SKM-1 (cell line): ENCODE results near the gene MZT2A.
"Not testable (repeated sequence)": the region's sequence is repeated elsewhere in the genome, so short reads cannot be mapped to it uniquely, and the experiment has no call there.

Experiments used
- DNase-seq: peaks from one replicate; lab custom pipeline; 2025; ENCODE audit not compliant: unreplicated experiment; lab: John Stamatoyannopoulos, UW

Gene MZT2A

DNA sequence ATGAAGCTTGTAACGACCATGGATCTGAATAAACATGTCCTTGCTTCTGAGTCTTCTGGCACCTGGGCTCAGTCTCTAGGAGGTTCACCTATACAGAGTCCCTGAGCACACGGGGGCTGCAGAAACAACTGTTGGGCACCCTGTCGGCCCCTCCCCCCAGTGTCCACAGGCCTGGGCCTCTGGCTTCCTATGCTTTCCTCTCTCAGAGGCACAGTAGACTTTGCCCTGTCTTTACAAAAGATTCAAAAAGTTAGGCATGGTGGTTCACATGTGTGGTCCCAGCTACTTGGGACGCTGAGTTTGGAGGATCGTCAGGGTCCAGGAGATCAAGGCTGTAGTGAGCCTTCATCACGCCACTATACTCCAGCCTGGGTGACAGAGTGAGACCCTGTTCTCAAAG, 29.3 kb upstream of the MZT2A start:
- not testable (repeated sequence) for DNase-seq

DNA sequence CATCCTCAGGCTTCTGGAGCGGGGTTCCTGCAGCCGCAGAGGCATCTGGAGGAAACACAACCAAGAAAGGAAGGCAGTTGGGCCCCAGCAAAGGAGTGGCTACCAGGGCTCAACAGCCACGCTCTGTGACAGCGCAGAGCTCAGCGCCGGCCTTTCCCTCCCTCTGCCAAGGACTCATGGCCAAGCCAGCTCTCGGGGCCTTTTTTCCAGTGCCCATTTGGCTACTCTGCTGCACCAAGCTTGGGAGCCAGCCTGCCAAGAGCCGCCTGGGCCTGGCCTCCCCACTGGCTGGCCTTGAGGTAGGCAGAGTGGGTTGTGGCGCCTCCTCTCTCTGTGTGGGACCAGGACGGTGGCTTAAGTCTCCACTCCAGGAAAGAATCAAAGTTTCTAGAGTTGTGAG, 28.3 kb upstream of the MZT2A start:
- DNase-seq, result no peak

DNA sequence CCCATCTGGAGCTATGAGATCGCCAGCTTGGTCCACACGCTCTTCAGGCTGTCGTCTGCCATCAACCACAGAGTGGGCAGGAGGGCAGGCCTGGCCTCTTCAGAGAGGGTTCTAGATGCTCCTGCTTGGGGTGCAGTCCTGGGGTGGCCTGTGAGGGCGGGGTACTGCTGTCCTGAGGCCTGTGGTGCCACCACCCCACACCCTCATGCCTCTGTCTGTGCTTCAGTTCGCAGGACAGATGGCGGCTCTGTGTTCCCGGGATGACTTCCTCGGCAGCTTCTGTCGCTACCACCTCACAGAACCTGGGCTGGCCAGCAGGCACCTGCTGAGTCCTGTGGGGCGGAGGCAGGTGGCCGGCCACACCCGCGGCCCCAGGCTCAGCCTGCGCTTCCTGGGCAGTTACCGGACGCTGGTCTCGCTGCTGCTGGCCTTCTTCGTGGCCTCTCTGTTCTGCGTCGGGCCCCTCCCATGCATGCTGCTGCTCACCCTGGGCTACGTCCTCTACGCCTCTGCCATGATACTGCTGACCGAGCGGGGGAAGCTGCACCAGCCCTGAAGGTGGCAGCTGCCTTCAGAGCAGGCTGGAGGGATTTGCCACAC, 27.8 kb upstream of the MZT2A start:
- not testable (repeated sequence) for DNase-seq

DNA sequence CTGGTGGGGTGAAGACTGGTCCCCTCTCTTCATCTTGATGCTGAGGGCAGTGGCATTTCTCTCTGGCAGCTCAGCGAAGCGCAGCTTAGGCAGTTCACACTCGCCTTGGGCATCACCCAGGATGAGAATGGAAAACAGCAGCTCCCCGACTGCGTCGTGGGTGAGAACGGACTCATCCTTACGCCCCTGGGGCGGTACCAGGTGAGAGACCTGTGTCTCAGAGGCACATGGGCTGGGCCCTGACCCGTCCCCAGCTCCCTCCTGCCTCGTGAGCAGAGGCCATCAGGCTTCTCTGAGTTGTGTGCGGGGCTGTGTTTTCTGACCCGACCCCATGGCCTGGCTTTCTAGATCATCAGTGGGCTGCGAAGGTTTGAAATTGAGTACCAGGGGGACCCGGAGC, 27.3 kb upstream of the MZT2A start:
- DNase-seq, result no peak

DNA sequence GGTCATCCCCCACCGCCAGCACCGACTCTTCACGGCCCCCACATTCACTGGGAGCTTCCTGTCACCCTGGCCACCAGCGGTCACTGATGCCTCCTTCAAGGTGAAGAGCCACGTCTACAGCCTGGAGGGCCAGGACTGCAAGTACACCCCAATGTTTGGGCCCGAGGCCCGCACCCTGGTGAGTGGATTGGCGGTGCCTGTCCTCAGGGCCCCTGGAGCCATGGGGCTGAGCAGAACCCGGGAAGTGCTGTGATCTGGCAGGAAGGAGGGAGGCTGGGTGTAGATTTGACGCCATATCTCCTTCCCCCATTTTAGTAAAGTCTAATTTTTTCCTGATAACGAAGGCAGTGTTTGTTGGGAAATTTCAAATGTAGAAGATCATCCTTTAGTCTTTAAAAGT, 26.3 kb upstream of the MZT2A start:
- DNase-seq, result not testable (repeated sequence)

DNA sequence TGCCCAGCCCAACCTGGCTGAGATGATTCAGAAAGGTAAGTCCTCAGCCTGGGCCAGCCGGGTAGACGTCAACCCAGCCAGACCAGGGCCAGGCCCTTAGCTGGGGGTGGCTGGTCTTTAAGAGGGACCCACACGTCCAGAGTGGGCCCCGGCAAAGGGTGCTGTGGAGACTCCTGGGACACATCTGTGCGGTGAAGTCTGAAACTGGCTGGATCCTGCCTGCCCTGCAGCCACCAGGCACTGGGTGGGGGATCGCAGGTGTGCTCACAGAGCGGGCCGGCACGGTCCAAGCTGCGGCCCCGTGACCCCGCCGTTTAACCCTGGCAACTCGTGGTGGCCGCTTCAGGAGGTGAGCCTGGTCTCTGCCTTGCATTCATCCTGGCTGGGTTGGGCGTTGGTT, 25.7 kb upstream of the MZT2A start:
- DNase-seq, result not testable (repeated sequence)

DNA sequence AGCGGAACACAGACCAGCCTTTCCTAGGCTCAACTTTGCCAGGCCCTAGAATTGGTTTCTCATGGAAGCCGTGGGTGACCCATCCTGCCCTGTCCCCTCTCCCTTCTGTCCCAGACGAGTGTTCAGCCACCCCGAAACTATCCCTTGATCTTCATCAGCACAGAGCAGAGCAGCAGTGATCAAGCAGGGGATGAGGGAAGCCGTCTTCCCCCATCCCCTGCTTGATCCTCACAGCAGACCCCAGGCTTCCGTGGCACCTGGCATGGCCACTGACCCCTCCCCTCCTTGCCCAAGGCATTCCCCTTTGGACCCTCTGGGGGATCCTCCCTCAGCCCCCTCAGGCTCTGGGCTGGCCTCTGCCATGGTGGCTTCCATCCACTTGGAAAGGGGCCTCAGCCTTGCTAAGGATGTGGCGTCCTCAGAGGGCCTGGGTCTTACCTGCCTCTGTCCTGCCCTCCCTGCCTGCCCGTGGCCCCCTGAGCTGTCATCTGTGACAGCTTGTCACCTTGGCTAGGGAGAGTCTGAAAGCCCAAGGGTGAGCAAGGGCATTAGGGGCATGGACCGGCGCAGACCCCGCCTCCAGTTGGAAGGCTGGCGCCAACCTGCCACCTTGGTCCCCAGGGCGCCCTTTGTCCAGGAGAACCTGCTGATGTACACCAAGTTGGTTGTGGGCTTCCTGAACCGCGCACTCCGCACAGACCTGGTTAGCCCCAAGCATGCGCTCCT, 25.1 kb upstream of the MZT2A start:
- no peak for DNase-seq

DNA sequence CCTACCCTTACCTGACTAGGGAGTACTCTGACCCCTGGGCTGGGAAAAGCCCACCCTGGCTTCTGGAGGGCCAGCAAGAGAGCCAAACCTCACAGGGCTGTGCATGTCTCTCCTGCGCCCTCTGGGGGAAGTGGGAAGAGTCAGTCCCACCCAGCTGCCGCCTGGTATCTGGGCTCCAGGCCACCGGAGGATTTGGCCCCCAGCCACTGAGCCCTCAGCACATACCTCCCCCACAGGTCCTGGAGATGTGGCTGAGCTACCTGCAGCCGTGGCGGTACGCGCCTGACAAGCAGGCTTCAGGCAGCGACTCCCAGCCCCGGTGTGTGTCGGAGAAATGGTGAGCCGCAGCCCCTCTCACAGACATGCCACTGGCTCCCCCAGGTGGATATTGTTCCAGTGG, 24.4 kb upstream of the MZT2A start:
- not testable (repeated sequence) for DNase-seq

DNA sequence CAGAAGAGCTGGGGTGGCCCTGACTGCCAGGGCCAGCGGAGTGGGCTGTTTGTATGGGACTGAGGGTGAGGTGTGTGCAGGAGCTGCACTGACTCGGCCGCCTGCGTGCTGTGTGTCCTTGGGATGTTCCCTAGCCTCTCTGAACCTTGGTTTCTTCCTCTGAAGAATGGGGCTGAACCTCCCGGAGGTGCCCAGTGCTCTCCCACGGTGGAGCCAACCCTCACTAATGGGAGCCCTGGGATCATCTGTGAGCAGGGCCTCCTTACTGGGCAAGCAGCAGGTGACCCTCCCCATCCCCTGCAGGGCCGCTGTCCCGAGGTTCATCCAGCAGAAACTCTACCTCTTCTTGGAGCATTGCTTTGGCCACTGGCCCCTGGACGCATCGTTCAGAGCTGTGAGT, 23.8 kb upstream of the MZT2A start:
- DNase-seq, result no peak

DNA sequence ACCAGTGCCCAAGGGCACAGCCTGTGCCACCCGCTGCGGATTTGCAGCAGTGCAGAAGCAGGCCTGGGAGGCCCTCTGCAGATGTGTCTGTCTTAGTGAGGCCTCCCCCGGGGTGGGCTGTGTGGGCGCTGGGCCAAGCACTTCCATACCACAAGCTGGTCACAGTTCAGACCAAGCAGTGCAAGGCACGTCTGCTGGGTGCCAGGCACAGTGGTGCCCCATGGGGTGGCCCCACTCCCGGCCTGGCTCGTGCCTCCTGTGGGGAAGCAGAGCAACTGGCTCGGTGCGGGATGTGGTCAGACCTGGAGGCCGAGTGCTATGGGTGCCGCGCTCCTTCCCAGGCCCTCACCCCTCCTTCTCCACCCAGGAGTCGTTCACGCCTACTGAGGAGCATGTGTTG, 23.0 kb upstream of the MZT2A start:
- DNase-seq, result not testable (repeated sequence)

DNA sequence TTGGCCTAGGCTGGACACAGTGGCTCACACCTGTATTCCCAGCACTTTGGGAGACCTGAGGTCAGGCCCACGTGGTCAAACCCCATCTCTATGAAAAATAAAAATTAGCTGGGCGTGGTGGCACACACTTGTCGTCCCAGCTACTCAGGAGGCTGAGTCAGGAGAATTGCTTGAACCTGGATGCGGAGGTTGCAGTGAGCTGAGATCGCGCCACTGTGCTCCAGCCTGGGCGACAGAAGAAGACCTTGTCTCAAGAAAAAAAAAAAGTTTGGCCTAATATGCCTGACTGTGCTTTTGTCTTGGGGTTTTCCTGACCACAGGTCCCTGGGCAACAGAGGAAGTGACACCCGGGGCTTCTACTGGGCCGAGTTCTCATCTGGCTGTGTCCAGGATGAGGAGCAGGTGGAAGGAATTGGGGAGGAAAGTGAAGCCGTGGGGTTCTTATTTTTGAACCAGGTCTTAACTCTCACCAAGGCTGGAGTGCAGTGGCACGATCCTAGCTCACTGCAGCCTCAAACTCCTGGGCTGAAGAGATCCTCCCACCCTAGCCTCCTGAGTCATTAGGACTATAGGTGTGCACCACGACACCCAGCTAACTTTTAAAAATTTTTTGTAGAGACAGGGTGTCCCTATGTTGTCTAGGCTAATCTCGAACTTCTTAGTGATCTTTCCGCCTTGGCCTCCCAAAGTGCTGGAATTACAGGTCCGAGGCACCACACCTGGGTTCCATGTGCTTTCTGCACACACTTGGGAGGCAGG, 22.4 kb upstream of the MZT2A start:
- DNase-seq, result not testable (repeated sequence)

DNA sequence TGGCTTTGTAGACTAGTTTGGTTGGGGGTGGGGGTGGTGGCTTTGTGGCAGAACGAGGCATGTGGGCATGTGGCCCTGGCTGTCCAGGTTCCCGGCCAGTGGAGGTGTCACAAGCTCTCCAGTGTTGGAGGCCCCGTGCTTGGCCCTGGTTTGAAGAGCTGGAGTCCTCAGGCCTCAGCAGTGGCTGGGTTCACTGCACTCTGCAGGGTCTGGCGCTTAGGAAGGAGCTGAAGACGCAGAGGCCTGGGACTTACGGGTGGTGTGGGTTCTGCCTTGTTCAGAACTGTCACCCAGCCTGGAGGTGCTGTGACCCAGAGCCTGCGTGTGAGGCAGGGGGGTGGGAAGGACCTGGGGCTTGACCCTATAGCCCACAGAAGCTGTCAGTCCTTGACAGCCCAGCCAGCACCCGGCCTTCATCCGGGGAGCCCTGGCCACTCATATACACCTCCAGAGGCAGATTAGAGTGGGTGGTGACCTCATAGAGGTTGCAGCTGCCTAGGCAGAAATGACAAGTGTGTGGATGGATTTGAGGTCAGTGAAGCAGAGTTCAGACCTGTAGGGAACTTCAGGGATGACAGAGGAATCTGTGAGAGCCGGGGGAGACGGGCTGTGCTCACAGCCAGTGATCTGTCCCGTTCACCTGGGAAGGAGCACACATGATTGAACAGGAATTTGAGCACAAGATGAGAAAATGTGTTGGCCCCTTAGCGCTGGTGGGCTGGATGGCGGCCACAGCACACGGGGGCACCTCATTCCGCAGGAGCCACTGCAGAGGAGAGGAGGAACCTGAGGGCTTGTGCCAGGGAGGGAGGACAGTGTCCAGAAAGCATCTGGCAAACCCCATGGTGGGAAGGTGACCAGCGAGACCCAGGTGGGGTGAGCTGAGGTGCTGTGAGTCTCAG, 20.0 kb upstream of the MZT2A start:
- not testable (repeated sequence) for DNase-seq

DNA sequence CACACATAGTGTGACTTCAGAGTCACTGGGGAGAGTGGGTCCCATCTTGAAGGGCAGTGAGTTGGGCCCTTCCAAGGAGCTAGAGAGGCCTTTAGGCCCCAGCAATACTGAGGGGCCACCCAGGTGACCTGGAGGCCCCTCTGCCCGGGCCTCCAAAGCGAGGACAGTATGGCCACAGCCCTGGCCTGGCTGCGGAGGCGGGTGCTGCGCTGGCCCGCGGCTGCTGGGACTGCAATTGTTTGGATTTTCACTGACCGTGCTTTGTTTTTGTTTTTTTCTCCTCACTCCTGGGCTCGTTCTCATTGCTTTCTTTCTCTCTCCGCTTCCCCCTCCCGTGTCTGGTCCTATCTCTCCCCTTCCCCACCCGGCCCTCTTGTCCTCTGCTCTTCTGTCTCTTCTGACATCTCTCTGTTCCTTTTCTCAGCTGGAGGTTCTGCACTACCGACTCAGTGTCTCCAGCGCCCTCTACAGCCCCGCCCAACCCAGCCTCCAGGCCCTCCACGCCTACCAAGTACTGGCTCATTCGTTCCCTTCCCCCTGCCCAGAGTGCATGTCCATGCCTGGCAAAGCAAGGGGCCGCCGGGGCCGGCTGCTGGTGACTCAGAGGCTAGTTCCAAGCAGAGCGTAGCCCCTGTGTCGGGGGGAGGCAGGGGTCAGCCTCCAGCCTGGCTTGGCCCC, 19.2 kb upstream of the MZT2A start:
- not testable (repeated sequence) for DNase-seq

DNA sequence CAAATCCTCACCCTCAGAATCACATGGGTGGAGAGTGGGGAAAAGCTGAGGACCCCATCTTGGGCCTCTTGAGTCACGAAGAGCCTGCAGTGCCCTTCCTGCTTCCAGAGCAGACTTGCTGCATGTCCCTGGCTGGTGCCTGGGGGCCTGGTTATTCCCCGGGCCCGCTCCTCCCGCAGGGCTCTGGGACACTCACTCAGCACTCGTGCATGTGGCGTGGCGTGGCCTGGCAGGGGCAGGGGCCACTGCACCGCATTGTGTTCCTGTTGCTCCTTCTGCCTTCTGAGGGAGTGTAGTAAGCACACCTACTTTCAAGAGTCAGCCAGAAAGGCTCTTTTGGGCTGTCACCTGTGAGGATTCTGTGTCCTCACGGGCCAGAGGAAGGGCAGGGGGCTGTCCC, 17.4 kb upstream of the MZT2A start:
- no peak for DNase-seq

DNA sequence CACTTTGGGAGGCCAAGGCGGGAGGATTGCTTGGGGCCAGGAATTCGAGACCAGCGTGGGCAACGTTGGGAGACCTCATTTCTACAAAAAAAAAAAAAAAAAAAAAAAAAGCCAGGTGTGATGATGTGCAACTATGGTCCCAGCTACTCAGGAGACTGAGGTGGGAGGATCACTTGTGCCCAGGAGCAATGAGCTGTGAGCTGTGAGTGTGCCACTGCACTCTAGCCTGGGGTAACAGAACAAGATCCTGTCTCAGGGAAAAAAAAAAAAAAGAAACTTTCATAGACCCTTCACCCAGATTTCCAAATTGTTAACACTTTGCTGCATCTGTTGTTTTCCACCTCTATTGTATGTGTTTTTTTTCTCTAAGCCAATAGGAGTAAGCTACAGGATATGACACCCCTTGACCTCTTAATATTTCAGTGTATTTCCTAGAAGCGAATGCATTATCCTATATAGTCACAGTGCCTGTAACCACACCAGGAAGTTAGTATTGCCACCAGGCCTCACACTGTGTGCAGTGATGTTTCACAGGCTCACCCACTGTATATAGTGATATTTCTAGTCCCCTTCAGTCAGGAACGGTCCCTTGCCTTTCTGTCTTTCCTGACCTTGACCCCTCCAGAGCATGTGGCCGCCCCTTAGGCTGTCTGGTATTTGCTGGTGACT, 12.0 kb upstream of the MZT2A start:
- not testable (repeated sequence) for DNase-seq

DNA sequence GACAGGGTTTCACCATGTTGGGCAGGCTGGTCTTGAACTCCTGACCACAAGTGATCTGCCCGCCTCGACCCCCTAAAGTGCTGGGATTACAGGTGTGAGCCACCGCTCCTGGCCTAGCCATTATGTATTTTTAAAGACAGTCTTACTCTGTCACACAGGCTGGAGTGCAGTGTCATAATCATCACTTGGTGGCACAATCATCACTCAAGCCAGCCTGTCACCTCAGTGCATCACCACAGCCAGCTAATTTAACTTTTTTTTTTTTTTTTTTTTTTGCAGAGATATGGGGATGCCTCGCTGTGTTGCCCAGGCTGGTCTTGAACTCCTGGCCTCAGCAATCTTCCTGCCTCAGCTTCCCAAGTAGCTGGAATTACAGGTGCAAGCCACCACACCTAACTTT, 11.4 kb upstream of the MZT2A start:
- DNase-seq, result not testable (repeated sequence)

DNA sequence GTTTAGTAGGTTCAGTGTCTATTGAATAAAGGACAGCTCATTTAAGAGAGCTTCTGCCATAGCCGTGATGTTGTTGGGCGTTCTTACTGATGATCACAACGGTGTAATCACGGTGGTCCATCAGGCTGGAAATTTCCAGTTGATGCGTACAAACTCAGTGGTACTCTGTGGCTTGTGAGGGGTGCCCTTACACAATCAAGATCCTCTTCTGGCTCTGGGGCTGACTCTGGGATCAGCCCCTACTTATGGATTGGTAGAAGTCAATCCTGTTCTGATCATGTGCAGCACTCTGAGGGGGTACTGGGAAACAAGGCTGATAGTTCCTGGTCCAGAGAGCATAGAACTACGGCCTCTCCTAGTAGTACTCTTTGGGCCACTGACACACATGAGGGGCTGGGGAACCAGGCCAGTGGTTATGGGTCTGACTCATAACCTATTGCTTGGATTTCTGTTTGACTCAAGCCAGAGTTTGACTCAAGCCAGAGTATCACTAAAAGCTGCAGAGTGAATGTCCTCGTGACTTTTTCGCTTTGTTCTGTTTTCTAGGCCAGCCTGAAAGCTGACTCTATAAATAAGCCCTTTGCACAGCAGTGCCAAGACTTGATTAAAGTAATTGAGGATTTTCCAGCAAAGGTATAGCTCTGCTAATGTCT, 6.2 kb upstream of the MZT2A start:
- not testable (repeated sequence) for DNase-seq

DNA sequence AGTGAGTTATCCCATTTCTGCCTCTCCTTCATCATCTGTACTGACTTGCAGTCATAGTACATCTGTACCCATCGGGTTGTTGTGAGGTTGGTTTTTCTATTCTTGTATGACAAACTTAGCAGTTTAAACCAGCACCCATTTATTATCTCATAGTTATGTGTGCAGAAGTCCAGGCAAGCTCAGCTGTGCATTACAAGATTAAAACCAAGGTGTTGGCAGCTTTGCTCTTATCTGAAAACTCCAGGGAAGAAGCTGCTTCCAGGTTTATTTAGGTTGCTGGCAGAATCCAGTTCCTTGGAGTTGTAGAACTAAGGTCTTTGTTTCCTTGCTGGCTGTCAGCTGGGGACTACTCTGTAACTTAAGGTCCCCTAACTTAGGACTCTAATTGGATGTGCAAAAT, 3.3 kb upstream of the MZT2A start:
- DNase-seq, result not testable (repeated sequence)

DNA sequence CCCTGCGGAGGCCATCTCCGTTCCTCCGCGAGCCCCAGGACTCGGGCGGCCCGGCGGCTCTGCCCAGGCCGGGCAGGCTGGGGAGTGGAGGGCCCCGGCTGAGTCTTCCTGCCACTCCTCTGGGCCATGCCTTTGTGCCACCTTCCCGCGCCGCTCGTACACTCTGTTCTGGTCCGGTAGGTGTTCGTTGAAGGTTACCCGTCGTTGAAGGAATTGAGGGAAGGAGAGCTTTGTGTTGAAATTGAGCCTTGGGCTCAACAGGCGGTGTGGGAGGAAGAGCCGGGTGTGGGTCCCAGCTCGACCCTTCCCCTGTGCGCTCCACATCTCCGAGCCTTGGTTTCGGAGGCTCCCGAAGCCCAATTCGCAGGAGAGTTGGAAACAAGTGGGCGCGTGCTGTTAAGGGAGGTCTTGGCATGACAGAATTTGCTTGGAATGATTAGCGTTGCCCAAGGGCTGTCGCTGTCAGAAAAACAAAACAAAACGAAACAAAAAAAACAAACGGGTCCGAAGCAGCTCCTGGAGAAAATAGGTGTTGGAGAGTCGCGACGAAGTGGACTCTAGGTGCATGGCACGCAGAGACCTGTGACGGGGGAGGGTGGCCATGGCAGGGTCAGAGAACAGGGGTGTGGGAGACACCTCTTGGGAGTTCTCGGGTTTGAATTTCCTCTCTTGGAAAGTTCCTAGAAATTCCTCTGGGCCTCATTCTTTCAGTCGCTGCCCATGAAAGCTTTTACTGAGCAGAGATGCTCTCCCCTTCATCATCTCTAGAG, 1.2 kb upstream of the MZT2A start:
- DNase-seq, result no peak
